ENCODE measurements around the gene TNFRSF8.
A peak's percentile ranks its signal among the peaks of the same experiment; 100 is the strongest.

Gene TNFRSF8

DNA sequence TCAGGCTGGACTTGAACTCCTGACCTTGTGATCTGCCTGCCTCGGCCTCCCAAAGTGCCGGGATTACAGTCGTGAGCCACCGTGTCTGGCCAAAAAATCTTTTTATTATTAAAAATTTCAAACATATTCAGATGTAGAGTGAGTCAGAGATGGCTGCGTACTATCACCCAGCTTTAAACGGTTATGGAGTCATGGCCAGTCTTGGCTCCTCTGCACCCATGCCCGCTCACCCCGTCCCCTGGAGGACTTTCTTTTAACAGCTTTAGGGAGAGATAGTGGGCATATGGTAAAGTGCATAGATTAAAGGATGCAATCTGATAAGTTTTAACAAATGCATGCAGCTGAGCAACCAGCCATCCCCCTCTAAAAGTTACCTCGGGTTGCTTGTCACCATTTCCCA is 51.8 kb downstream of the TNFRSF8 start:
- no peak for DNase-seq (ENCODE audit: low read depth)

DNA sequence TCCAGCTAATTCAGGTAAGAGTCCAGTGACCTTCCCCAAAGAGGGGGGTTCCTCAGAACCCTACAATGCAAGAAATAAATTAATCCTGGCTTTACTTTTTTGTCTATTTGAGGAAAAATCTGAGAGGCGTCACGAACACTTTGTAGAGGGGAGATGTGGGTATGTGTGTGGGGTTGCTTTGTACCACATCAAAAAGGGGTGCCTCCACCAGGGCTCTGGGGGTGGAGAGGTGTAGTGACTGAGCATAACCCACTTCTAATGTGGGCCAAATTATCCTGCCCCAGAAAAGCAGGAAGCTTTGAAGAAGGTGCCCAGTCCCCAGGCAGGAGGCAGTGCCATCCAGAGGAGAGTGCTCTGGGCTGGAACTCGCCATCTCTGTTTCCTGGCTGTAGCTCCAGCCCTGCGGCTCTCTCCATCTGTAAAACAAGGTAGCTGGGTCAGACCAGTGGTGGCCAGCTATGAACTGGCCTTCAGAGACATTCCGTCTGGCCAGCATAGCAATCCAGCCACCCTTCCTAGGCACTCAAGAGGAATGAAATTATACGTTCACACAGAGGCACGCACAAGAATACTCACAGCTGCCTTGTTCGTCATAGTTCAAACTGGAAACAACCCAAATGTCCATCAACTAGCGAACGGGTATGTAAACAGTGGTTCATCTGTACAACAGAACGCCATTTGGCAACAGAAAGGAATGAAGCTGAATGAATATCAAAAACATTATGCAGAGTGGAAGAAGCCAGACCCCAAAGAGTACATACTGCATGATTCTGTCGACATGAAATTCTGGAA is 58.3 kb downstream of the TNFRSF8 start:
- no peak for DNase-seq (ENCODE audit: low read depth)

DNA sequence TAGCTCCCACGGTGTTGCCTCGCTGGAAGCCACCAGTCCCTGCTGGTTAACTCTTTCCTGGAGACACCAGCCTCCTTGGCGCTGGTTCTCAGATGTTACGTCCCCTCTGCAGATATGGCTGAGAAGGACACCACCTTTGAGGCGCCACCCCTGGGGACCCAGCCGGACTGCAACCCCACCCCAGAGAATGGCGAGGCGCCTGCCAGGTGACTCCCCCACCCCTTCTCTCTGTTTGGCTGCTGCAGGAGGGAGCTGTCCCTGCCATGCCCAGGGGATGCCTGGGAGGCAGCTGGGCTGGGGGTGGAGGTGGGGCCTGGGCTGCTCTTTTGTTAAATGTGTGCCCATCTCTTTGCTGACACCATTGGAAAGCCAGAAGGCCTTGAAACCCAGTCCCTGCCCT is 60.1 kb downstream of the TNFRSF8 start:
- DNase-seq (ENCODE audit: low read depth): no peak

DNA sequence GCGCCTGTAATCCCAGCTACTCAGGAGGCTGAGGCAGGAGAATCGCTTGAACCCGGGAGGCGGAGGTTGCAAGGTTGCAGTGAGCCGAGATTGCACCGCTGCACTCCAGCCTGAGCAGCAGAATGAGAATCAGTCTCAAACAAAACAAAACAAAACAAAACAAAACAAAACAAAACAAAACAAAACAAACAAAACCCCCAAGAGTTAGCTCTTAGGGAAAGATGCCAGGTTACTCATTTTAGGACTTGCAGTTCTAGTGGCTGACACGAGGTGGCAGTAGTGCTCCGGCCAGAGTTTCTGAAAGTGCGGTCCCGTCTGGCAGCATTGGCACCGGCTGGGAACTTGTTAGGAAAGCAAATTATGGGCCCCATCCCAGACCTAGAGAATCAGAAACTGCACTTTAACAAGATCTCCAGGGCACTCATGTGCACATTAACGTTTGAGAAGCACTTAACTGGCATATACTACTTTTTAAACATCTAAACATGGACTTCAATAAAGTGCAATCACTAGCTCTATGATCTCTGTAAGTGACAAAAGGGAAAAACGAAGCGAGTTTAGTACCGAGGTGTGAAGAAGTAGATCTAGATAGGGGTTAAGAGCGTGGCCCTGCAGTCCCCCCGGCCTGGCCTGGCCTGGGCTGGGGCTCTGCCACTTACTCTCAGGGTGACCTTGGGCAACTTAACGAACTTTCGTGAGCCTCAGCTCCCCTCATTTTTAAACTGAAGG is 61.8 kb downstream of the TNFRSF8 start:
- DNase-seq (ENCODE audit: low read depth): peak; percentile 73

DNA sequence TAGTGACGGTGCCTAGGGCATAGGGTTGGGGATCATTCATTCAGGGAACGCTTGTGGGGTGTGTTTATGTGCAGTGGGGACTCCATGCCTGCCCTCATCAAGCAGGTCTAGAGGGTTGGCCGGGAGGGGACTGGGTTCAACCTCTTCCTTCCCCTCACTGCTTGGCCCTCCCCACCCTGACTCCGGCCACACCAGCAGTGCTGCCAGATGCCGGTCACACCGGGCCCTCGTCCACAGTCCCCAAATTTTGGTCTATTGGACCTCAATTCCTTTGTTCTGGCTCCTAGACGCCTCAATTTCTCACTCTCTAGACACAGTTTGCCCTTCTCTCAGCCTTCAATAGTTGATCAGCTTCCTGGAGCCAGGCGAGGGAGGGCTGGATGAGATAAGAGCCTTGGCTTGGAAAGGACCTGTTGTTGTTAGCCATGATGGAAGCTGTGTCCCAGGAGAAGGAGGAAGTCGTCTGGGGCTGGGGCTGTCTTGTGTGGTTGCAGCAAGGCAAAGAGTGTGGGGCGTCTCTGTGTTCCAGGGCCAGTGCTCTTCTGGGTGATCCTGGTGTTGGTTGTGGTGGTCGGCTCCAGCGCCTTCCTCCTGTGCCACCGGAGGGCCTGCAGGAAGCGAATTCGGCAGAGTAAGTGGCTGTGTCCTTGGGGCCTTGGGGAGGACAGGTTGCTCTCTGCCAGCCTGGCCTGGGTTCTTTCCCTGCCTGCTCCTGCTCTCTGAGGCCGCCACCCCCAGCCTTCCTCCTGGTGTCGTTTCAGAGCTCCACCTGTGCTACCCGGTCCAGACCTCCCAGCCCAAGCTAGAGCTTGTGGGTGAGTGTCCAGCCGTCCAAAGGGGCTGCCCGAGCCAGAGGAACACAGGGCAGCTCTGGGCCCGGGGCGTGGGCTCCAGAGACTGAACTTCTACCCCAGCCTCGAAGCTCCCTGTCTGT is 62.6 kb downstream of the TNFRSF8 start:
- DNase-seq (ENCODE audit: low read depth): no peak

DNA sequence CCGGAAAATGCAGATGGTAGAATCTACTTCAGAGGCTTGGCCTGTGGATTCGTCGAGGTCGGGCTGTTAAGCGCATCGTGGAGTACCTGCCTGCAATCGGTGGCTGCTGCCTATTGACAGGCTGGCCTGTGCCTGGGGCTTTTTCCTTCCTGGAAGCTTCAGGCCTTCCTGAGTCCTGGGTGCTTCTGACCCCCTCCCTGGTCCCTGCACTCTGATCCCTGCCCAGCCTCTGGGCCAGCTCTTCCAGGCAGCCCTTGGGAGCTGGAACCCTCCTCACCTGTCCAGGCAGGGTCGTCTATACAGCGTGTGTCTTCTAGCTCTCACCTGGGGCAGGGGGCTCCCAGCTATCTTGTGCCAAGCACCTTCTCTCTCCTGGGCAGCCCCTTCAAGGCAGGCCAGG is 63.7 kb downstream of the TNFRSF8 start:
- DNase-seq (ENCODE audit: low read depth): no peak

DNA sequence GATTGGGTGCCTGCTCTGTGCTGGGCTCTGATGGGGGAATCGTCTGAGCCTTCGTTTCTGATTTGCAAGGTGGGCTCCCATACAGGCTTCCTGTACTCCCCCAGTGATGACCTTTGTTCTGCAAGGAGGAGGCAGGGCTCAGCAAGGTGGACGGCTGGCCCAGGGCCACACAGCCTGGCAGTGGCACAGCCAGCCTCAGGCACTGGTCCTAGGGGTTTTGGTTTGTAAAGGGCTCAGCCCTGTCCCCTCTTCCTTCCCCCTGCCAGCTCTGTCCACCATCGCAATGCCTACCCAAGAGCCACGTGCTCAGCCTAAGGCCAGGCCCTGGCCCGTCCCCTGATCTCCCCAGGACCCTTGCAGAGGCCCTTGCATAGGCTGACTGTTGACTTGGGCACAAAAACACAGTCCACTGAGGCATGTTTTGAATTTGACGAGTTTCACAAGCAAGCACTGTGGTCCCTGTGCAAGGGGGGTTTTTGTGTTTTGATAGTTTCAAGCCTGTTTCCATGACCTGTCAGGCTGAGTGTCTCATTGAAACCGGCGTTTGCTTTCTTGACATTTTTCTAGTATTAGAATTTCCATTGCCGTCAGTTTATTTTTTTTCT is 64.2 kb downstream of the TNFRSF8 start:
- no peak for DNase-seq (ENCODE audit: low read depth)

DNA sequence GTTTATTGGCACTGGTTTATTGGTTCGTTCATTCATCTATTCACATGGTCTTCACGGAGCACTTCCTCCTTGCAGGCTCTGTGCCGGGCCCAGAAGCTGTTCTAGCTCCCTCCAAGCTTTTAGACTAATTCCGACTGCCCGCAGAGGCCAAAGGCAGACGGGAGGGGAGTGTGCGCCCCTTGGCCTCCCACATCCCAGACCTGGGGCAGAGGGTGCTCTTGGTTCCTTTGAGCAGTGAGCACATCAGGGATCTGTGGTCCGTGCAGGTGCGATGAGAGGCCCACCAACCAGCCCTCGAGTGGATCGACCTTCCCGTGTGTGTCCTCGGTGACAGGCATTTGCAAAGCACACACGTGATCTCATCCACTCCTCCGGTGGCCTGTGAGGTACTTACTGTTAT is 65.0 kb downstream of the TNFRSF8 start:
- DNase-seq (ENCODE audit: low read depth): no peak

DNA sequence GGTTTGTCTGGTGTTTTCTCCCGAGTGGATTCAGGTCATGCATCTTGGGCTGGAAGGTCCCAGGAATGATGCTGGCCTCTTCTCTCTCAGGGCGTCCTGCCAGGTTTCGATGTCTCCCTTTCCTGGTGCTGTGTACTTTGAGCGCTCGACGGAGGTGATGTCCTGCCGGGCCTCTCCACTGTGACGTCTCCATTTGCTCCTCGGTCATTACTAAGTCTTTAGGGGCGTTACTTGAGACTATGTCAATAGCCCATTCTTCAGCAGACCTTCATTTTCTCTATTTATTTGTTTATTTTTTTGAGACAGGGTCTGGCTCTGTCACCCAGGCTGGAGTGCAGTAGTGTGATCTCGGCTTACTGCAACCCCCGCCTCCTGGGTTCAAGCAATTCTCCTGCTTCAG is 66.5 kb downstream of the TNFRSF8 start:
- no peak for DNase-seq (ENCODE audit: low read depth)

DNA sequence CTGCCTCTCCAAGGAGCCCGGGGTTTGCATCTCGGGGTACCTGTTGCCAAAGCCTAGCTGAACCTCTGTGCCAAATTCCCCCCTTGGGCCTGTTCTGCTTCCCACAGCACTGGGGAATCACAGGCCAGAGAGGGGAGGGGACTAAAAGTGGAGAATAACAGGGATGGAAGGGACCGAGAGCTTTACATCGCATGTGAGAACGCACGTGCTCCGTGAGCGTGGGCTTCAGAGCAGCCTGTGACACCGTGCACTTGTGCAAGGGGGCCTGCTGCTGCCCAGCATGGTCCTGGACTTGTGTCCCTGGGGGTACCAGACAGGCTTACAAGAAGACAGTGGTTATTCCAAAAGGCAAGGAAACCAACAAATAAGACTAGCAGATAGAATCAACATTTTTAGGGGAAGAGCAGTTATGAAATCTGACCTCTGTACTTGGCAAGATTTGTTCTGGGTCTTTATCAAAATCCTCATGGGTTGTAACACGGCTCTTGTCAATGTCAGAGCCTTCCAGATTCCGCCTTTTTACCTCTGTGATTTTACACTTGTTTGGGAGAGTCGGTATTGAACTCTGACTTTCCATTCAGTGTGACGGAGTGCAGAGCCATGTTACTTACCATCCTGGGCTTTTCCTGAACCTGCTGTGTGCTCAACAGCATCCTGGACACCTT is 67.5 kb downstream of the TNFRSF8 start:
- no peak for DNase-seq (ENCODE audit: low read depth)

DNA sequence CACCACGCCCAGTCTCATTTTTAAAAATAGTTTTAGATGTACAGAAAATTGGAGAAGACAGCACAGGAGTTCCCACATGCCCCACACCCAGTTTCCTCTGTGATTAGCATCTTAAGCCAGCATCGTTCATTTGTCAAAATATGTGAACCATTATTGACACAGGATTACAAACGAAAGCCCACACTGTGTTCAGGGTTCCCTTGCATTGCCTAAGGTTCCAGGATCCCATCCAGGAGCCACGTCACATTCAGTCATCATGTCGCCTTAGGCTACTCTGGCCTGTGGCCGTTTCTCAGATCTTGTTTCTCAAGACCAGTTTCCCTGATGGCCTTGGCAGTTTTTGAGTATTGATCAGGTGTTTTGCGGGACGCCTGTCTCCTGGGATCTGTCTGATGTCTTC is 69.0 kb downstream of the TNFRSF8 start:
- DNase-seq (ENCODE audit: low read depth): no peak

DNA sequence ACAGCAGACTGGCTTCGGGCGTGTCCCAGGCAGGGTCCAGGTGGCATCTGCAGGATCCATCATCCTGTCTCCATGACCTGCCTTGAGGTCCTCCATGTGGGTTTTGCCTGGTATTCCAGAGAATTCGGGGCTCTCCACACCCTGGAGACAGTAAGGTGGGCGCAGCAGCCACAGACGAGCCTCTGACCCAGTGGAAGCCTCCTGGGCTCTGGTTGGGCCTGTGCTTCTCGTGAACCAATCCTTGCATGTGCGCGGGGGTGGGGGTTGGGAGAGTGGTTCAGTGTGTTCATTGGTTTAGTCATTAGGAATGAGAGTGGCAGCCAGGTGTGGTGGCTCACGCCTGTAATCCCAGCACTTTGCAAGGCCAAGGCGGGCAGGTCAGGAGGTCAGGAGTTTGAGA is 71.6 kb downstream of the TNFRSF8 start:
- DNase-seq (ENCODE audit: low read depth): no peak

DNA sequence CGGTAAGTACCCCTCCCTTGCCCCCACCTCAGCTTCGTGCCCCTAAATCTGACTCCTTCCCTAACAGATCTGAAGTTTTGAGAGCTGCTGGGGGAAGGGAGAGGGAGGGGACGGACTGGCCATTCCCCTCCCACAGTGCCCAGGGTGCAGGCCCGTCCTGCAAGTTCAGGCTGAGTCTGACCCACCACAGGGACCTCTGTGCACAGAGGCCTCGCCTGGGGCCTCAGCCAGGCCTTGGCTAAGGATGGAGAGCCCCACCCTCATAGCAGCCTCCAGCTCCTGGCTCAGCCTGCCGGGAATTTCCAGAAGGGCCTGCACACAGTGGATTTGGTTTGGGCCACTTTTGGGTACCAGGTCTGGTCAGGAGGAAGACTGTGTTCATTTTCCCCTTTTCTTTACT is 72.5 kb downstream of the TNFRSF8 start:
- no peak for DNase-seq (ENCODE audit: low read depth)

DNA sequence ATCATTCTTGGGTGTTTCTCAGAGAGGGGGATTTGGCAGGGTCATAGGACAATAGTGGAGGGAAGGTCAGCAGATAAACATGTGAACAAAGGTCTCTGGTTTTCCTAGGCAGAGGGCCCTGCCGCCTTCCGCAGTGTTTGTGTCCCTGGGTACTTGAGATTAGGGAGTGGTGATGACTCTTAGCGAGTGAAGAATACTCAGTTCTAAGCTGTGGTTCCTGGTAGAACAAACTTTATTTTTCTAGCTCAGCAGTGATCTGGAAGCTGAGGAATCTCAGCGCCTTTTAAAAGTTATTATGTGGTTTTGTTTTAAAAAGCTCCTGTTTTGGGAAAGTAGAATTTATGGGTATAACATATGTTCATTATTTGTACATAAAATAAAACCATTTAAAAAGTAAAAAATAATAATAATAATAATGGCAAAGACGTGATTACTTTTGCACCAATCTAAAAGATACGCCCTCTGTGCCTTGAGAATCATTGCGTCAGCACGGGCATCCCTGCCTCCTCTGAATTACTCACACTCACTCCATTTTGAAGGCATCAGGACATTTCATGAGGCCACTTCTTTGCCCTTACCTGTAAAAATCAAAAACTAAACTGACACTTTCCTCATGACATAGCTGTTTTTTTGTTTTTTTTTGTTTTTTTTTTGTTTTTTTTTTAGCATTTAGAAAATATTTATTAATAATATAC is 74.0 kb downstream of the TNFRSF8 start:
- DNase-seq (ENCODE audit: low read depth): no peak

DNA sequence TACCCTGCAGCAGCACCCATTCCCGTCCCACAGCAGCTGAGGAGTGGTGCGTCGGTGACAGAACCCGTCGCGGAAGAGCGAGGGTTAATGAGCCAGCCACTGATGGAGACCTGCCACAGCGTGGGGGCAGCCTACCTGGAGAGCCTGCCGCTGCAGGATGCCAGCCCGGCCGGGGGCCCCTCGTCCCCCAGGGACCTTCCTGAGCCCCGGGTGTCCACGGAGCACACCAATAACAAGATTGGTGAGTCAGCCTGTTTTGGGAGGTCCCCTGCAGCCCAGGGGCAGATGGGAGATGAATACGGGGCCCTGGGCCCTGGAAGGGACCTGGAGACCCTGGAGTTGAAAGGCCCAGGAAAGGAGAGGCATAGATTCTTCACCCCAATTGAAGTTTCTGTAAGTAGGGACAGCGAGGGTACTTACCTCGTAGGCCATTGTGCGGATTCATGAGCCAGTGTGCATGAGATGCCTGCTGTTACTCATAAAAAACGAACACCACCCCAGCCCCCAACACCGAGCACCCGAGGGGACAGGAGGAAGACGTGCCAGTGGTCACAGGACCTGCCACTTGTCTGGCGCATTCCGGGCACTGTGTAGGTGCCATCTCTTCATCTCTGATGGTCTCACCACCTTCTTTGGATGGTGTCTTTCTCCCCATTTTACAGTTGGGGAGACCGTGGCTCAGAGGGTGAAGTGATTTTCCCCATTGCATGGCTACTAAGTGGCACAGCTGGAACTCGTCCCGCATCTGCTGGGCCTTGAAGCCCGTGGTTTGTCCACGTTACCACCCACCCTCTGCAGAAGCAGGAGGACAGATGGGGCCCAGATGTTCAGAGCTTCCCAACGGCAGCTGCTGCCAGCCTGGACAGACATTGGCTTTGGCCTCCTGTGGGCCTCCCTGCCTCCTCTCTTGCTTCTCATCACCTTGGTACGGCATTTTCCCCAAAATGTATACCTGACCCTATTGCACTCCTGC is 75.4 kb downstream of the TNFRSF8 start:
- DNase-seq (ENCODE audit: low read depth): no peak

DNA sequence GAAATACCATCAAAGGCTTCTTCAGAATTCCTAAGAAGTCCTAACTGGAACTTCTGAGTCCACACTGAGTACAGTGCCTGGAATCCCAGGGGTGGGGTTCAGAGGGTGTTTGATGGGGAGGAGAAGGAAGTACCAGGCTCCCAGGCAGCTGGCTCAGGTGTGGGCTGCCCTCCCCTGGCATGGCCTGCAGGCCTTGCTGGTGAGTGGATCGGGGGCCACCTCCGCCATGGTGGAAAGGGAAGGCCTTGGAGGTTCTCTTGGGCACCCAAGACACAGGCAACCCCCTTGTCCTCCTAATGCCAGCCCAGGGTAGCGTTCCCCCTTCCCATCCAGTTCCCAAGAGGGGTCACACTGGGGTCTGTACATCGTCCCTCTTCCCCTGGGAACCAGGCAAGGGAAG is 76.9 kb downstream of the TNFRSF8 start:
- DNase-seq (ENCODE audit: low read depth): no peak

DNA sequence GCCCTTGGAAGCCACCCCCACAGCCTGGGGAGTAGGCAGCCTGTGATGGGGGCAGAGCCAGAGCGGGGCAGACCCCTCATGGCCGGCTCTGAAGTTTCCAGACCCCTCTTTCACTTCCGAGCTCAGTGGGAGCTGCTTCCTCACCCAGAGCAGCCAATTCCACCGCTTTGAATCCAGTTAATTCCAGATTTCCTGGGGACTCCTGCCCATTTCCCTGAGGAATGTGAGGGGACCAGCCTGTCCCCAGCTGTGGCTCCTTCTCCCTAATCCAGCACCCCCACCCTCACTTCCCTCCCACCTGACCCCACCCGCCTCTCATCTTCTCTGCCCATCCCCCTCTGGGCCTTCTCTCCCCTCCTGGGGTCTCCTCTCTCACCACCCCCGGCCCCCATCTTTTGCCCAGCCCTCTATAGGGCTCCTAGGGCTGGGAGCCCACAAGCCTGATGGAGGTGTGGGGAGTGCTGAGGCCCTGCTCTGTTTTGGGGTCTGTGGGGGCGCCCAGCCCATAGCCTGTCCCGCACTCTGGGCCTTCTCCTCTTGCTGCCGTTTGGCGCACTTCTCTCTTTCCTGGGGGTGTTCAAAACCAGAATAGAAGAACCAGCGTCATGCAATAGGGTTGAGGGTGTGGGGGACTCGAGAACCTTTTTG is 77.5 kb downstream of the TNFRSF8 start:
- DNase-seq (ENCODE audit: low read depth): no peak

DNA sequence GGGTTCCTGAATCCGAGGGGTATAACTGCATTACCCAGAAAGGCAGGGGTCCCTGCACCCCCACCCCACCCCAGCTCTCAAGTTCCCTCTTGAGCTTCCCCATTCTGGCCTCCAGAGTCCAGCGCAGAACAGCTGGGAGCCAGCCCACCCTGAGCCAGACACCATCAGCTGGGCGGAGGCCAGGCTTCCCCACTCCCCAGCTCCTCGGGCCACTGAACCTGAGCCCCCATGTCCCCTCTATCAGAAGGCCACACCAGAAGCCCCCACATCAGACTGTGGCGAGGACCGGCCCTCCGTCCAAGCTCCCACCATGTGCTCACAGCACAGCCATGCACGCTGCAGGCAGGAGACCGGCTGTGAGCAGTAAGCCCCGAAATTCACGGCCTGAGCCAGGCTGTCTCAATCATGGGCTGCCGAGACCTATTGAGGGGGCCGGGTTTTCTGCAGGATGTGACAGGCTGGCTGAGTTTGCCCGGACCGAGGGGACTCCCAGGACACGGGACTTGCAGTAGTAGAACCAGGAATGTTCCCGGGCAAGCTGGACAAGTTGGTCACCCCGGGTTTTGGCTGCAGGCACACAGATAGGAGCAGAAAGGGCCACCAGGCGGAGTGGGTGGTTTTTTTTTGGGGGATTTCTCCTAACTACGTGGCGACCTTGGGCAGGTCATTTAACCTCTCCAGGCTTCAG is 78.2 kb downstream of the TNFRSF8 start:
- no peak for DNase-seq (ENCODE audit: low read depth)
